GM19035 (cell line): ENCODE measurements around the gene PBRM1.
"Not testable (repeated sequence)": the region's sequence is repeated elsewhere in the genome, so short reads cannot be mapped to it uniquely, and the experiment has no call there.

ENCODE experiments used
- ATAC-seq: cut with Tn5 transposase; IDR thresholded peaks from one replicate; pipeline ENCODE4 v1.9.1; 2021; ENCODE audit not compliant: unreplicated experiment

The PBRM1 gene

GRCh38 chr3:52536369-52537164, 149.1 kb downstream of the PBRM1 start, which contains the start of gene UQCC5:
UQCC5 (plus strand) TSS chr3:52536605; CDS start chr3:52536756, 151 bp downstream.
- peak; percentile 83 for ATAC-seq

GRCh38 chr3:52536112-52536368, 149.7 kb downstream of the PBRM1 start:
- ATAC-seq, result no peak

- no peak for ATAC-seq
Observed at GRCh38 chr3:52535411-52536111, 150.2 kb downstream of the PBRM1 start.

- ATAC-seq, result no peak
Observed at GRCh38 chr3:52534281-52535183, 151.2 kb downstream of the PBRM1 start.

- ATAC-seq, result peak; percentile 39
Observed at GRCh38 chr3:52533623-52534280, 152.0 kb downstream of the PBRM1 start, which contains the start of gene NT5DC2. NT5DC2 (minus strand) TSS chr3:52533857; CDS start chr3:52533737, 120 bp downstream.

GRCh38 chr3:52532838-52533622, 152.7 kb downstream of the PBRM1 start:
- ATAC-seq, result no peak

- no peak for ATAC-seq
Observed at GRCh38 chr3:52532517-52532837, 153.2 kb downstream of the PBRM1 start.

- no peak for ATAC-seq
Observed at GRCh38 chr3:52531860-52532516, 153.7 kb downstream of the PBRM1 start.

GRCh38 chr3:52530918-52531826, 154.5 kb downstream of the PBRM1 start:
- no peak for ATAC-seq

GRCh38 chr3:52529376-52530333, 156.1 kb downstream of the PBRM1 start:
- no peak for ATAC-seq

- no peak for ATAC-seq
Observed at GRCh38 chr3:52528586-52529375, 156.9 kb downstream of the PBRM1 start.

- ATAC-seq, result no peak
Observed at GRCh38 chr3:52527732-52528585, 157.8 kb downstream of the PBRM1 start.

- no peak for ATAC-seq
Observed at GRCh38 chr3:52527039-52527731, 158.5 kb downstream of the PBRM1 start.

GRCh38 chr3:52526671-52527038, 159.1 kb downstream of the PBRM1 start:
- ATAC-seq, result not testable (repeated sequence)
